ENCODE measurements around the gene FAM169A.

DNA sequence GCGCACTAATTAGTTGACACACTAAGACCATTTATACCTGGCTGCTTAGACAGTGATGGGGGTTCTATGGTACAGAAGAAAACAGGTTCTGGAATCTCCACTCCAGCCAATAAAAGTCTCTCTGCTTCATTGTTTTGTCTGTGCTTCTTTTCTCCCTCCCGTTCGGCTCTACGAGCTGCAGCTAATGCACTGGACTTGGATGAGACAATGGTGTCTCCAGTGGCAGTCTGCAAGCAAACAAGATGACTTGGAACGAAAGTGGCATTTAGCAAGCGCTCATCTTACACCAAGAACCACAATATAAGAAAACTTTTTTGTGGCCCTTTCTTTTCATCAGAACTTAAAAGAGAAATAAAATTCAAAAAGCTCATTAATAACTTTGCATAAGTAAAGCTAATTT lies 129.4 kb downstream of the FAM169A start:
- TF ChIP-seq, protein P1, sequence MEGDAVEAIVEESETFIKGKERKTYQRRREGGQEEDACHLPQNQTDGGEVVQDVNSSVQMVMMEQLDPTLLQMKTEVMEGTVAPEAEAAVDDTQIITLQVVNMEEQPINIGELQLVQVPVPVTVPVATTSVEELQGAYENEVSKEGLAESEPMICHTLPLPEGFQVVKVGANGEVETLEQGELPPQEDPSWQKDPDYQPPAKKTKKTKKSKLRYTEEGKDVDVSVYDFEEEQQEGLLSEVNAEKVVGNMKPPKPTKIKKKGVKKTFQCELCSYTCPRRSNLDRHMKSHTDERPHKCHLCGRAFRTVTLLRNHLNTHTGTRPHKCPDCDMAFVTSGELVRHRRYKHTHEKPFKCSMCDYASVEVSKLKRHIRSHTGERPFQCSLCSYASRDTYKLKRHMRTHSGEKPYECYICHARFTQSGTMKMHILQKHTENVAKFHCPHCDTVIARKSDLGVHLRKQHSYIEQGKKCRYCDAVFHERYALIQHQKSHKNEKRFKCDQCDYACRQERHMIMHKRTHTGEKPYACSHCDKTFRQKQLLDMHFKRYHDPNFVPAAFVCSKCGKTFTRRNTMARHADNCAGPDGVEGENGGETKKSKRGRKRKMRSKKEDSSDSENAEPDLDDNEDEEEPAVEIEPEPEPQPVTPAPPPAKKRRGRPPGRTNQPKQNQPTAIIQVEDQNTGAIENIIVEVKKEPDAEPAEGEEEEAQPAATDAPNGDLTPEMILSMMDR (IDR thresholded peaks at IDR 0.05 in 4 of 5, conservative IDR thresholded peaks at IDR 0.05 in 1 of 5), result no peak
- no peak for TF ChIP-seq POLR2A (IDR thresholded peaks at IDR 0.05)

Data from gastrocnemius medialis (tissue), 4 donors.